Hepatocyte (in vitro differentiated cells): Measurements from ENCODE around the gene PGAP2. TPM values are rescaled to one million over a fixed set of nuclear protein-coding genes. Genes with fewer than 3 reads are reported as not detected.
A peak's percentile ranks its signal among the peaks of the same experiment; 100 is the strongest.

Experiments
- DNase-seq: peaks from one replicate; pipeline ENCODE4 v3.0.0-alpha.2; 2016; ENCODE audit warnings: low spot score
- H2AFZ ChIP-seq: fragments of 200-600 bp; sonication (generic); 2 replicates; pipeline ENCODE4 v1.6.0; 2016; ENCODE audit warnings: antibody characterized with exemption, mild to moderate bottlenecking
- H3K27ac ChIP-seq: fragments of 200-600 bp; sonication (generic); 2 replicates; pipeline ENCODE4 v1.5.1; 2016; ENCODE audit warnings: mild to moderate bottlenecking
- H3K27me3 ChIP-seq: fragments of 200-600 bp; sonication (generic); 2 replicates; pipeline ENCODE4 v1.6.1; 2016
- H3K36me3 ChIP-seq: fragments of 200-600 bp; sonication (generic); replicated peaks from 2 replicates; pipeline ENCODE4 v1.5.1; 2016; ENCODE audit warnings: low read depth; ENCODE audit not compliant: insufficient read depth
- H3K4me1 ChIP-seq: fragments of 200-600 bp; sonication (generic); 2 replicates; pipeline ENCODE4 v1.5.1; 2016; ENCODE audit warnings: mild to moderate bottlenecking, moderate library complexity; ENCODE audit not compliant: insufficient read depth
- H3K4me2 ChIP-seq: fragments of 200-600 bp; sonication (generic); 2 replicates; pipeline ENCODE4 v1.6.0; 2016
- H3K4me3 ChIP-seq: fragments of 200-600 bp; sonication (generic); 2 replicates; pipeline ENCODE4 v1.5.1; 2016; ENCODE audit warnings: mild to moderate bottlenecking
- H3K79me2 ChIP-seq: fragments of 200-600 bp; sonication (generic); 2 replicates; pipeline ENCODE4 v1.6.0; 2017; ENCODE audit warnings: mild to moderate bottlenecking
- H3K9me2 ChIP-seq: fragments of 200-600 bp; sonication (generic); replicated peaks from 2 replicates; pipeline ENCODE4 v1.6.0; 2017; ENCODE audit warnings: mild to moderate bottlenecking; ENCODE audit not compliant: insufficient read depth
- H3K9me3 ChIP-seq: fragments of 200-600 bp; sonication (generic); 2 replicates; pipeline ENCODE4 v1.5.1; 2016; ENCODE audit warnings: low read depth, mild to moderate bottlenecking
- H4K20me1 ChIP-seq: fragments of 200-600 bp; sonication (generic); 2 replicates; pipeline ENCODE4 v1.6.0; 2016; ENCODE audit warnings: mild to moderate bottlenecking; ENCODE audit not compliant: insufficient read depth, poor library complexity, severe bottlenecking
- CTCF ChIP-seq: fragments of 200-600 bp; sonication (generic); IDR thresholded peaks from 2 replicates; pipeline ENCODE4 v1.5.1; 2016; ENCODE audit warnings: antibody characterized with exemption, mild to moderate bottlenecking; ENCODE audit not compliant: poor library complexity
- EZH2 ChIP-seq: fragments of 200-600 bp; sonication (generic); IDR thresholded peaks from 2 replicates; pipeline ENCODE4 v1.6.1; 2016; ENCODE audit warnings: antibody characterized with exemption, mild to moderate bottlenecking, borderline replicate concordance
- EZH2phosphoT487 ChIP-seq: fragments of 200-600 bp; sonication (generic); IDR thresholded peaks from one replicate; pipeline ENCODE4 v1.6.1; 2018; ENCODE audit warnings: antibody characterized with exemption, mild to moderate bottlenecking, low read depth, moderate library complexity; ENCODE audit not compliant: unreplicated experiment, severe bottlenecking
- WGBS: methylation state at CpG from one replicate; pipeline ENCODE4 v1.1.6; 2016; ENCODE audit warnings: low lambda C conversion rate; ENCODE audit errors: missing lambda C conversion rate; 5-methylcytosine and 5-hydroxymethylcytosine counted together
- polyA plus RNA-seq: library from polyadenylated mRNA; unstranded; fragments of >200 nt; fragmentation: Nextera tagmentation; extraction: Ambion mirVana; gene quantifications from 2 replicates; pipeline ENCODE4 v1.2.1, GENCODE V29; 2016
- total RNA-seq: library from RNA; depleted of rRNA; stranded (reverse); fragments of >200 nt; gene quantifications from 2 replicates; pipeline ENCODE4 v1.2.3, GENCODE V29; 2014

Gene PGAP2
- total and polyA plus RNA-seq, 2 experiments from 2014 or later: 20.3 to 37.6 TPM

- Histone ChIP-seq H3K27me3 (no peaks in the 10 kb centered on the region), H3K4me1 (no peaks in the 10 kb centered on the region), H3K4me3 (no peak overlapping the region), H2AFZ (no peak overlapping the region), H3K36me3 (no peaks in the 10 kb centered on the region), H3K27ac (no peak overlapping the region), H3K4me2 (no peak overlapping the region), H3K79me2 (no peaks in the 10 kb centered on the region), H4K20me1 (no peaks in the 10 kb centered on the region), H3K9me2 (no peaks in the 10 kb centered on the region), H3K9me3 (no peaks in the 10 kb centered on the region)
- TF ChIP-seq EZH2phosphoT487 (no peak), EZH2 (no peak)
- 95% methylated on average over 30 of the region's 30 CpGs for WGBS
- no peak for DNase-seq
Observed at GRCh38 chr11:3823762-3824506, 15.6 kb downstream of the PGAP2 start.

GRCh38 chr11:3824714-3825472 lies 16.5 kb downstream of the PGAP2 start:
- peak; percentile 50 for DNase-seq
- H3K9me2 ChIP-seq: no peaks in the 10 kb centered on the region
- H2AFZ ChIP-seq: no peak overlapping the region
- H3K27me3 ChIP-seq: no peaks in the 10 kb centered on the region
- H3K36me3 ChIP-seq: no peaks in the 10 kb centered on the region
- no peaks in the 10 kb centered on the region for H4K20me1 ChIP-seq
- no peak for TF ChIP-seq EZH2phosphoT487
- TF ChIP-seq CTCF: peak; percentile 35
- no peaks in the 10 kb centered on the region for H3K4me1 ChIP-seq
- H3K27ac ChIP-seq: no peak overlapping the region
- H3K4me3 ChIP-seq: no peak overlapping the region
- 77% methylated on average over 18 of the region's 18 CpGs for WGBS
- H3K79me2 ChIP-seq: peaks cover 5% of the 10 kb centered on the region
- H3K4me2 ChIP-seq: no peak overlapping the region
- H3K9me3 ChIP-seq: no peaks in the 10 kb centered on the region

GRCh38 chr11:3825473-3826154 lies 17.3 kb downstream of the PGAP2 start:
- no peaks in the 10 kb centered on the region for H3K9me3 ChIP-seq
- no peak for DNase-seq
- H3K4me1 ChIP-seq: no peaks in the 10 kb centered on the region
- no peak overlapping the region for H3K27ac ChIP-seq
- H3K79me2 ChIP-seq: peaks cover 12% of the 10 kb centered on the region
- no peaks in the 10 kb centered on the region for H3K36me3 ChIP-seq
- H3K4me3 ChIP-seq: no peak overlapping the region
- no peaks in the 10 kb centered on the region for H3K9me2 ChIP-seq
- WGBS: 88% methylated on average over 8 of the region's 8 CpGs
- H2AFZ ChIP-seq: no peak overlapping the region
- no peak for TF ChIP-seq CTCF
- H3K27me3 ChIP-seq: no peaks in the 10 kb centered on the region
- no peak overlapping the region for H3K4me2 ChIP-seq
- H4K20me1 ChIP-seq: no peaks in the 10 kb centered on the region

GRCh38 chr11:3826721-3827120 lies 18.4 kb downstream of the PGAP2 start:
- Histone ChIP-seq H3K9me3 (no peaks in the 10 kb centered on the region), H3K9me2 (no peaks in the 10 kb centered on the region), H3K79me2 (peaks cover 22% of the 10 kb centered on the region), H4K20me1 (no peaks in the 10 kb centered on the region), H3K27ac (no peak overlapping the region), H3K36me3 (no peaks in the 10 kb centered on the region), H3K4me3 (no peak overlapping the region), H3K4me1 (no peaks in the 10 kb centered on the region), H3K27me3 (no peaks in the 10 kb centered on the region), H3K4me2 (no peak overlapping the region), H2AFZ (no peak overlapping the region)
- 97% methylated on average over 3 of the region's 3 CpGs for WGBS
- TF ChIP-seq CTCF (no peak), EZH2 (no peak), EZH2phosphoT487 (no peak)
- no peak for DNase-seq
